ENCODE data around the gene KY.

DNA sequence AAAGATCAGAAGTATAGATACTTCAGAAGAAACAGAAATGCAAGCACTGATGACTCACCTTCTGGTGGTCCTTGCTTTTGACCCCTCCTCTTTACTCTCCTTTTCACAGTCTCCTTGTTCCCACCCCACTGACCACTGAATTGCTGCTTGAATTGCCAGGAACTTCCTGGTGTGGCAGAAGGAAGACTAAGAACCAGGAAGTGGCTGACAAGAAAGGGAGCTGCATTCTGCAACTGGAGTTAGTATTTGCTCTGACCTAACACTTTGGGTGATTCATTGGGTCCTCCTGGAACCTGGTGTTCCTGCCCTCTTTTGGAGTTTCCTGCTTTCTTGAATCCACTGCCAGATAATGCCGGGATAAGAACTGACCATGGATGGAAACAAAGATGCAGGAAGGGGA, 23.0 kb downstream of the KY start:
- TF ChIP-seq POLR2AphosphoS5 (IDR thresholded peaks at IDR 0.05; ENCODE audit: borderline replicate concordance, low read depth, low read length) (no peak), EZH2 (IDR thresholded peaks at IDR 0.05) (no peak), FOXP2 (optimal IDR thresholded peaks at IDR 0.05; ENCODE audit: control extremely low read depth, extremely low read length, insufficient read depth) (no peak)

All from SK-N-MC (cell line).